Fibroblast of lung (primary cell): ENCODE measurements around the gene PRR5L. TPM values are rescaled to one million over a fixed set of nuclear protein-coding genes. Genes with fewer than 3 reads are reported as not detected.

ENCODE experiments used
- DNase-seq, 2 donors: peaks; one replicate each; pipeline versions ENCODE4 v3.0.0 to v3.0.0-alpha.2; 2010; ENCODE audit warnings: low read depth in 2 of 2
- H2AFZ ChIP-seq: 2 replicates; pipeline ENCODE4 v1.5.1; 2012; ENCODE audit warnings: low read length, control low read depth, inconsistent platforms
- H3K27ac ChIP-seq: 2 replicates; pipeline ENCODE4 v1.5.1; 2011; ENCODE audit warnings: low read length, control low read depth; ENCODE audit not compliant: insufficient read depth
- H3K27me3 ChIP-seq: 2 replicates; pipeline ENCODE4 v1.5.1; 2011; ENCODE audit warnings: mild to moderate bottlenecking, low read length; ENCODE audit not compliant: control insufficient read depth, insufficient read depth
- H3K36me3 ChIP-seq: 2 replicates; pipeline ENCODE4 v1.5.1; 2011; ENCODE audit warnings: low read length; ENCODE audit not compliant: control insufficient read depth, insufficient read depth
- H3K4me1 ChIP-seq: 2 replicates; pipeline ENCODE4 v1.5.1; 2011; ENCODE audit warnings: low read length; ENCODE audit not compliant: control insufficient read depth, insufficient read depth; ENCODE audit errors: extremely low read depth
- H3K4me2 ChIP-seq: 2 replicates; pipeline ENCODE4 v1.5.1; 2011; ENCODE audit warnings: low read length, control low read depth; ENCODE audit not compliant: insufficient read depth; ENCODE audit errors: extremely low read depth
- H3K4me3 ChIP-seq, 4 experiments: fragments of 200-600 bp in 1 of 4; sonication (generic) in 1 of 4; replicated peaks in 1 of 4; 2 replicates each; pipeline ENCODE4 v1.5.1; 2011 to 2016; ENCODE audit warnings: low read length in 4 of 4, low read depth in 3 of 4, mild to moderate bottlenecking in 3 of 4, control low read depth in 2 of 4, inconsistent platforms in 1 of 4, mixed read lengths in 1 of 4; ENCODE audit not compliant: insufficient read depth in 1 of 4; ENCODE audit errors: control extremely low read depth in 1 of 4
- H3K79me2 ChIP-seq: 2 replicates; pipeline ENCODE4 v1.5.1; 2012; ENCODE audit warnings: mild to moderate bottlenecking, low read length, inconsistent platforms; ENCODE audit not compliant: control insufficient read depth, insufficient read depth
- H3K9ac ChIP-seq: 2 replicates; pipeline ENCODE4 v1.5.1; 2011; ENCODE audit warnings: mild to moderate bottlenecking, low read length, control low read depth; ENCODE audit not compliant: insufficient read depth
- H3K9me3 ChIP-seq: 2 replicates; pipeline ENCODE4 v1.5.1; 2012; ENCODE audit warnings: low read depth, low read length; ENCODE audit not compliant: control insufficient read depth, insufficient read depth
- H4K20me1 ChIP-seq: 2 replicates; pipeline ENCODE4 v1.5.1; 2011; ENCODE audit warnings: low read length; ENCODE audit not compliant: control insufficient read depth, insufficient read depth; ENCODE audit errors: extremely low read depth
- CTCF ChIP-seq, 2 donors: IDR thresholded peaks in 1 of 2; conservative IDR thresholded peaks in 1 of 2; 1 replicate in 1 of 2; 2 replicates in 1 of 2; pipeline ENCODE4 v1.5.1; 2011 to 2012; ENCODE audit warnings: low read length in 2 of 2, control low read depth in 1 of 2, inconsistent platforms in 1 of 2, low read depth in 1 of 2, mild to moderate bottlenecking in 1 of 2
- EZH2 ChIP-seq: IDR thresholded peaks from 2 replicates; pipeline ENCODE4 v1.5.1; 2012; ENCODE audit warnings: low read length, control low read depth, mild to moderate bottlenecking; ENCODE audit errors: missing control alignments
- polyA plus RNA-seq, 2 donors: library from polyadenylated mRNA; depleted of rRNA in 1 of 2; stranded (reverse) in 1 of 2; unstranded in 1 of 2; fragments of >200 nt; gene quantifications; 2 replicates each; pipeline ENCODE4 v1.2.1, GENCODE V29; 2011 to 2012; ENCODE audit warnings: missing spikeins in 1 of 2
- total RNA-seq: library from RNA; depleted of rRNA; stranded (reverse); fragments of >200 nt; gene quantifications from 2 replicates; pipeline ENCODE4 v1.2.1, GENCODE V29; 2014

The PRR5L gene
- total and polyA plus RNA-seq, 2 donors (not counting 1 experiment from before 2014, with no cell fraction given), result 2.8 to 6.3 TPM

GRCh38 chr11:36462321-36462720, 166.2 kb downstream of the PRR5L start:
- no peak overlapping the region for H3K27ac ChIP-seq
- H3K4me2 ChIP-seq, result no peak overlapping the region
- H3K9me3 ChIP-seq, result no peaks in the 10 kb centered on the region
- no peak for TF ChIP-seq EZH2
- no peak for TF ChIP-seq CTCF (conservative IDR thresholded peaks at IDR 0.05 in 1 of 2, IDR thresholded peaks at IDR 0.05 in 1 of 2; ENCODE audit: low read depth in 1 of 2, low read length in 2 of 2)
- no peaks in the 10 kb centered on the region for H3K79me2 ChIP-seq
- peaks cover 9% of the 10 kb centered on the region for H3K4me1 ChIP-seq
- H3K36me3 ChIP-seq, result no peaks in the 10 kb centered on the region
- H3K9ac ChIP-seq, result no peak overlapping the region
- no peak for DNase-seq
- no peaks in the 10 kb centered on the region for H4K20me1 ChIP-seq
- no peaks in the 10 kb centered on the region for H3K27me3 ChIP-seq
- H2AFZ ChIP-seq, result no peak overlapping the region
- no peak overlapping the region for H3K4me3 ChIP-seq

- Histone ChIP-seq H3K27me3 (no peaks in the 10 kb centered on the region), H2AFZ (no peak overlapping the region), H3K27ac (no peak overlapping the region), H3K79me2 (no peaks in the 10 kb centered on the region), H3K9ac (no peak overlapping the region), H3K4me2 (no peak overlapping the region), H4K20me1 (no peaks in the 10 kb centered on the region), H3K4me1 (peaks cover 9% of the 10 kb centered on the region), H3K4me3 (no peak overlapping the region), H3K36me3 (no peaks in the 10 kb centered on the region), H3K9me3 (no peaks in the 10 kb centered on the region)
- no peak for TF ChIP-seq CTCF (conservative IDR thresholded peaks at IDR 0.05 in 1 of 2, IDR thresholded peaks at IDR 0.05 in 1 of 2; ENCODE audit: low read depth in 1 of 2, low read length in 2 of 2)
- no peak for TF ChIP-seq EZH2
- peak; percentile 29 to 82 for DNase-seq
These were observed 167.7 kb downstream of the PRR5L start for GRCh38 chr11:36463781-36464180.

- Histone ChIP-seq H3K36me3 (no peaks in the 10 kb centered on the region), H3K79me2 (no peaks in the 10 kb centered on the region), H4K20me1 (no peaks in the 10 kb centered on the region), H3K9ac (no peak overlapping the region), H3K4me1 (peaks cover 12% of the 10 kb centered on the region), H3K27me3 (no peaks in the 10 kb centered on the region), H3K27ac (no peak overlapping the region), H3K4me3 (no peak overlapping the region), H2AFZ (no peak overlapping the region), H3K4me2 (no peak overlapping the region), H3K9me3 (no peaks in the 10 kb centered on the region)
- TF ChIP-seq EZH2 (no peak), CTCF (conservative IDR thresholded peaks at IDR 0.05 in 1 of 2, IDR thresholded peaks at IDR 0.05 in 1 of 2; ENCODE audit: low read depth in 1 of 2, low read length in 2 of 2) (no peak)
- no peak for DNase-seq
These were observed 168.6 kb downstream of the PRR5L start for GRCh38 chr11:36464720-36465119.
